ENCODE measurements around the gene AGT.
"Not testable (repeated sequence)": the region's sequence is repeated elsewhere in the genome, so short reads cannot be mapped to it uniquely, and the experiment has no call there.

The AGT gene

DNA sequence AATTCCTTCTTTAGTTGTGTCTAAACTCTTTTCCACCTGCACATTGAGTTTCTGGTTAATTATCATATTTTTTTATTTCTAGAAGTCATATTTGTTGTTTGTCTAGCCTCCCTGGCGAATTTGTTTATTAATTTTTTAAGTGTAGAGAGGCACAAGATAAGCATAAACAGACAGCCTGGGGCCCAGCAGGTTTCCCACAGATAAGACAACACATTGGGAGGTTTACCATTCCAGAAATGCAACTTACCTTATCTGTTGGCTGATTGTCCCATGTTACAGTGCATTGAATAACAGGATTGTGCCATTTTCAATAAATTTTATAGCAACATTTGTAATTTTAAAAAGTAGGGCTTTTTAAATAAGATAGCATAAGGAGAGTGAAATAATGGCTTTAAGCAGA, 36.7 kb downstream of the AGT start:
- in situ Hi-C loops (cut with MboI; ENCODE audit: low sequenced_read_pairs, unreplicated experiment) = no loop called here
- TF ChIP-seq, protein P1, sequence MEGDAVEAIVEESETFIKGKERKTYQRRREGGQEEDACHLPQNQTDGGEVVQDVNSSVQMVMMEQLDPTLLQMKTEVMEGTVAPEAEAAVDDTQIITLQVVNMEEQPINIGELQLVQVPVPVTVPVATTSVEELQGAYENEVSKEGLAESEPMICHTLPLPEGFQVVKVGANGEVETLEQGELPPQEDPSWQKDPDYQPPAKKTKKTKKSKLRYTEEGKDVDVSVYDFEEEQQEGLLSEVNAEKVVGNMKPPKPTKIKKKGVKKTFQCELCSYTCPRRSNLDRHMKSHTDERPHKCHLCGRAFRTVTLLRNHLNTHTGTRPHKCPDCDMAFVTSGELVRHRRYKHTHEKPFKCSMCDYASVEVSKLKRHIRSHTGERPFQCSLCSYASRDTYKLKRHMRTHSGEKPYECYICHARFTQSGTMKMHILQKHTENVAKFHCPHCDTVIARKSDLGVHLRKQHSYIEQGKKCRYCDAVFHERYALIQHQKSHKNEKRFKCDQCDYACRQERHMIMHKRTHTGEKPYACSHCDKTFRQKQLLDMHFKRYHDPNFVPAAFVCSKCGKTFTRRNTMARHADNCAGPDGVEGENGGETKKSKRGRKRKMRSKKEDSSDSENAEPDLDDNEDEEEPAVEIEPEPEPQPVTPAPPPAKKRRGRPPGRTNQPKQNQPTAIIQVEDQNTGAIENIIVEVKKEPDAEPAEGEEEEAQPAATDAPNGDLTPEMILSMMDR (IDR thresholded peaks at IDR 0.05; ENCODE audit: borderline replicate concordance, control extremely low read depth, extremely low read depth, insufficient read depth, missing control alignments) = no peak
- no peak for DNase-seq (ENCODE audit: low spot score)

DNA sequence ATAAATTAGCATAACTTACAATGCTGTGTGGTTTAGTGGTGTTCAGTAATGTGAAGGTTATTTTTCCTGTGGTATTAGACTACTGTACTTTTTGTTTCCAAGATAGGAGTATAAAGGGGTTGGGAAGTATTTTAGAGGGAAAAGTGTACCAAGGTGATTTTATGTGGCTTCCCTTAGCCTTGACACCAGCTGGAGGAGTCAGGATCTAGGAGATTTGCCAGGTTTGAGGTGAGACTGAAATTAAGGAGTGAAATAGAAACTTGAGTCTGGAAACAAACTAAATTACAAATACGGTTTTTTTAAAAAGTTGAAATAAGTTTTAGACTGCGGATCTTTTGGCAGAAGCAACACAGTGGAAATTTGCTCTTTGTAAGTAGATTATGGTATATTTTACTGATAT, 39.3 kb downstream of the AGT start:
- no peak for DNase-seq (ENCODE audit: low spot score)
- TF ChIP-seq, protein P1 (IDR thresholded peaks at IDR 0.05; ENCODE audit: borderline replicate concordance, control extremely low read depth, extremely low read depth, insufficient read depth, missing control alignments) = no peak
- in situ Hi-C loops (cut with MboI; ENCODE audit: low sequenced_read_pairs, unreplicated experiment) = no loop called here

DNA sequence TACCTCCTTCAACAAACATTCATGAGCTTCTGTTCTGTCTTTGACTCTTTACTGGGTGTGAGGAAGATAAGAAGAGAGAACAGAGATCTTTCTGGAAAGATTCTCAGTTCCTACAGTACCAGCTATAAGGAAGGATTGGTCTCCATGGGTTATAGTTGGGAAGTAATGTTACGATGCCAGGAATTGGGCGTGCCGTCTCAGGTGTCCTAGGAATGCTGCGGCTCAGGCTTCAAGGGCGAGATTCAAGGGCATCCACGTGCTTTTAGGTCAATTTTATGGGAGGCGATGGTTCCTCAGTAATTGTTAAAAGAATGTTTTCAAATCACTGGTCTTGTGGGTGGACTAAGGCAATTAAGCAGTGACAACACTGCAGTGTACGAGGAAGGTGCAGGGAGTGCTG, 44.4 kb downstream of the AGT start:
- no peak for DNase-seq (ENCODE audit: low spot score)
- in situ Hi-C loops (cut with MboI; ENCODE audit: low sequenced_read_pairs, unreplicated experiment) = no loop called here
- TF ChIP-seq, protein P1 (IDR thresholded peaks at IDR 0.05; ENCODE audit: borderline replicate concordance, control extremely low read depth, extremely low read depth, insufficient read depth, missing control alignments) = no peak

DNA sequence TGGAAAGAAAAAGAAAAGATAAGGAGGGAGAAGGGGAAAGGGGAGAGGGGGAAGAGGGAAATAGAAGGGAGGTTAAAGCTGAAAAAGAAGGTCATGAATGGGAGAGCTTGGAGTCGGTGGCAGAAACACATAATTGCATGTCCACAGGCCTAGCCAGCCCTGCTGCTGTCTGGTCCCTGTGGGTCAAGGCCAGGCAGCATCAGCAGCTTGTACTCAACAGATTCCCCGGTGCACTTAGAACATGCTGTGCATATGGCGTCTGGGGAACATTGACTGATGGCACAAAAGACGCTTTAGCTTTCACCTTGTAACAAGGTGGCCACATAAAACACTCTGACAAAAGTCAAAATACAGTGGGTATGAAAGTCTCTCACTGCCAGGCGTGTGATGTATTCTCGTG, 45.7 kb downstream of the AGT start:
- TF ChIP-seq, protein P1 (IDR thresholded peaks at IDR 0.05; ENCODE audit: borderline replicate concordance, control extremely low read depth, extremely low read depth, insufficient read depth, missing control alignments) = no peak
- DNase-seq (ENCODE audit: low spot score) = no peak
- in situ Hi-C loops (cut with MboI; ENCODE audit: low sequenced_read_pairs, unreplicated experiment) = no loop called here

DNA sequence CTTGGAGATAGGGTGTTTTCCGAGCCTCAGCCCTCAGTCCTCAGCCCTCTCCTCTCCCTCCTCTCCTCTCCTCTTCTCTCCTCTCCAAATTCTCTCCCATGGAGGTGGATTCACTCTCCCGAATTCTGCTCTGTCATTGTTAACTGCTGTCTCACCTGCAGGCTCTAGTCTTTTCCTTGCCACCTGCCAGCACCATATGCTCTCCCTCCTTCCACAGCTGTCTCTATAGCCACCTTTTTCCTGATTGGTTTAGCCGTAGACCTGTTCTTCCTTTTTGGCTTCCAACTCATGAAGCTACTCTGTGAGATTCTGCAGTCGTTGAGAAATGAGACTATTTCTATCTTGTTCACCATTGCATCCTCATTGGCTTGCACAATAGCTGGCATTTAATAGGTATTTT, 51.9 kb downstream of the AGT start:
- TF ChIP-seq, protein P1 (IDR thresholded peaks at IDR 0.05; ENCODE audit: borderline replicate concordance, control extremely low read depth, extremely low read depth, insufficient read depth, missing control alignments) = no peak
- in situ Hi-C loops (cut with MboI; ENCODE audit: low sequenced_read_pairs, unreplicated experiment) = no loop called here
- no peak for DNase-seq (ENCODE audit: low spot score)

DNA sequence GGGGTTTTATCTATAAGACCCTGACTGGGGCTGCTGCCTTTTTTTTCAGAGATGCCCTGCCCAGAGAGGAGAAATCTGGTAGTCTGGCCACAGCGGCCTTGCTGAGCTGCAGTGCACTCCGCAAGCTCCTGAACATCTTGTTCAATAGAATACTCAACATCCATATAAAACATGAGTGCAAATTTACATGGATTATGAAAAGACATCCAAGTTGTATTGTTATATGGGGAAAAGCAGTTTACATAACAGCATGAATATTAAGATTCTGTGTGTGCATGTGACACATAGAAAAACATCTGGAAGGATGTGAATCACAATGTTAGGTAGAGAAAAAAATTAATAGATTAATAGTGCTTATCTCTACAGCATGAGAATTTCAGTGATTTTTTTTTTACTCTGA, 55.2 kb downstream of the AGT start:
- TF ChIP-seq, protein P1 (IDR thresholded peaks at IDR 0.05; ENCODE audit: borderline replicate concordance, control extremely low read depth, extremely low read depth, insufficient read depth, missing control alignments) = no peak
- DNase-seq (ENCODE audit: low spot score) = no peak
- in situ Hi-C loops (cut with MboI; ENCODE audit: low sequenced_read_pairs, unreplicated experiment) = no loop called here

DNA sequence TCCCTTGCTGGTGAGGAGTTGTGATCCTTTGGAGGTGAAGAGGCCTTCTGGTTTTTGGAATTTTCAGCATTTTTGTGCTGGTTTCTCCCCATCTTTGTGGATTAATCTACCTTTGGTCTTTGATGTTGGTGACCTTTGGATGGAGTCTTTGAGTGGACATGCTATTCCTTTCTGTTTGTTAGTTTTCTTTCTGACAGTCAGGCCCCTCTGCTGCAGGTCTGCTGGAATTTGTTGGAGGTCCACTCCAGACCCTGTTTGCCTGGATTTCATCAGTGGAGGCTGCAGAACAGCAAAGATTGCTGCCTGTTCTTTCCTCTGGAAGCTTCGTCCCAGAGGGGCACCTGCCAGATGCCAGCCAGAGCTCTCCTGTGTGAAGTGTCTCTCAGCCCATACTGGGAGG, 55.8 kb downstream of the AGT start:
- DNase-seq (ENCODE audit: low spot score); in situ Hi-C loops (cut with MboI; ENCODE audit: low sequenced_read_pairs, unreplicated experiment): not testable (repeated sequence)

DNA sequence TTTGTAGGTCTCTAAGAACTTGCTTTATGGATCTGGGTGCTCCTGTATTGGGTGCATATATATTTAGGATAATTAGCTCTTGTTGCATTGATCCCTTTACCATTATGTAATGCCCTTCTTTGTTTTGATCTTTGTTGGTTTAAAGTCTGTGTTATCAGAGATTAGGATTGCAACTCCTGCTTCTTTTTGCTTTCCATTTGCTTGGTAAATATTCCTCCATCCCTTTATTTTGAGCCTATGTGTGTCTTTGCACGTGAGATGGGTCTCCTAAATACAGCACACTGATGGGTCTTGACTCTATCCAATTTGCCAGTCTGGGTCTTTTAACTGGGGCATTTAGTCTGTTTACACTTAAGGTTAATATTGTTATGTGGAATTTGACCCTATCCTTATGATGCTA, 57.2 kb downstream of the AGT start:
- DNase-seq (ENCODE audit: low spot score); in situ Hi-C loops (cut with MboI; ENCODE audit: low sequenced_read_pairs, unreplicated experiment): not testable (repeated sequence)
